MM.1S (cell line): ENCODE measurements around the gene VN1R5.

Source experiments
- DNase-seq: peaks from one replicate; pipeline ENCODE4 v3.0.0-alpha.2; 2015
- H2AFZ ChIP-seq: fragments of 300-600 bp; sonication (generic); 2 replicates; pipeline ENCODE4 v1.6.0; 2016; ENCODE audit warnings: antibody characterized with exemption, low read length
- H3F3A ChIP-seq: fragments of 300-600 bp; sonication (generic); 2 replicates; pipeline ENCODE4 v1.6.1; 2016; ENCODE audit warnings: mild to moderate bottlenecking, antibody characterized with exemption, low read length, moderate library complexity, mixed read lengths; ENCODE audit not compliant: insufficient read depth
- H3K27ac ChIP-seq: fragments of 300-600 bp; sonication (generic); 2 replicates; pipeline ENCODE4 v1.5.1; 2016; ENCODE audit warnings: mild to moderate bottlenecking, low read length
- H3K27me3 ChIP-seq: fragments of 300-600 bp; sonication (generic); replicated peaks from 2 replicates; pipeline ENCODE4 v1.6.0; 2016; ENCODE audit warnings: low read length; ENCODE audit not compliant: insufficient read depth
- H3K36me3 ChIP-seq: fragments of 300-600 bp; sonication (generic); replicated peaks from 2 replicates; pipeline ENCODE4 v1.6.1; 2016; ENCODE audit warnings: mild to moderate bottlenecking, low read length, mixed read lengths; ENCODE audit not compliant: insufficient read depth
- H3K4me1 ChIP-seq: fragments of 300-600 bp; sonication (generic); 2 replicates; pipeline ENCODE4 v1.6.1; 2016; ENCODE audit warnings: low read length, mixed read lengths
- H3K4me2 ChIP-seq: fragments of 300-600 bp; sonication (generic); 2 replicates; pipeline ENCODE4 v1.6.0; 2016; ENCODE audit warnings: low read depth, low read length
- H3K4me3 ChIP-seq: fragments of 300-600 bp; sonication (generic); 2 replicates; pipeline ENCODE4 v1.5.1; 2016; ENCODE audit warnings: low read length, mixed read lengths
- H3K79me2 ChIP-seq: fragments of 300-600 bp; sonication (generic); 2 replicates; pipeline ENCODE4 v1.6.1; 2016; ENCODE audit warnings: mixed run types, low read length, mixed read lengths
- H3K9ac ChIP-seq: fragments of 300-600 bp; sonication (generic); 2 replicates; pipeline ENCODE4 v1.6.1; 2016; ENCODE audit warnings: low read length, mixed read lengths
- H3K9me2 ChIP-seq: fragments of 300-600 bp; sonication (generic); replicated peaks from 2 replicates; pipeline ENCODE4 v1.6.1; 2016; ENCODE audit warnings: mild to moderate bottlenecking, low read length, mixed read lengths; ENCODE audit not compliant: insufficient read depth
- H3K9me3 ChIP-seq: fragments of 300-600 bp; sonication (generic); replicated peaks from 2 replicates; pipeline ENCODE4 v1.6.1; 2016; ENCODE audit warnings: mild to moderate bottlenecking, low read length, mixed read lengths; ENCODE audit not compliant: insufficient read depth
- H4K20me1 ChIP-seq: fragments of 300-600 bp; sonication (generic); 2 replicates; pipeline ENCODE4 v1.6.1; 2016; ENCODE audit warnings: mild to moderate bottlenecking, low read length, moderate library complexity, mixed read lengths; ENCODE audit not compliant: insufficient read depth
- CTCF ChIP-seq: fragments of 300-600 bp; sonication (generic); IDR thresholded peaks from 2 replicates; pipeline ENCODE4 v1.5.1; 2016; ENCODE audit warnings: antibody characterized with exemption, low read length, mixed read lengths
- EZH2 ChIP-seq: fragments of 300-600 bp; sonication (generic); optimal IDR thresholded peaks from 2 replicates; pipeline ENCODE3; 2017; ENCODE audit warnings: low read depth, mild to moderate bottlenecking, antibody characterized with exemption, low read length, mixed read lengths
- EZH2phosphoT487 ChIP-seq: fragments of 300-600 bp; sonication (generic); IDR thresholded peaks from 2 replicates; pipeline ENCODE4 v1.6.1; 2018; ENCODE audit warnings: antibody characterized with exemption, low read length

The VN1R5 gene

DNA sequence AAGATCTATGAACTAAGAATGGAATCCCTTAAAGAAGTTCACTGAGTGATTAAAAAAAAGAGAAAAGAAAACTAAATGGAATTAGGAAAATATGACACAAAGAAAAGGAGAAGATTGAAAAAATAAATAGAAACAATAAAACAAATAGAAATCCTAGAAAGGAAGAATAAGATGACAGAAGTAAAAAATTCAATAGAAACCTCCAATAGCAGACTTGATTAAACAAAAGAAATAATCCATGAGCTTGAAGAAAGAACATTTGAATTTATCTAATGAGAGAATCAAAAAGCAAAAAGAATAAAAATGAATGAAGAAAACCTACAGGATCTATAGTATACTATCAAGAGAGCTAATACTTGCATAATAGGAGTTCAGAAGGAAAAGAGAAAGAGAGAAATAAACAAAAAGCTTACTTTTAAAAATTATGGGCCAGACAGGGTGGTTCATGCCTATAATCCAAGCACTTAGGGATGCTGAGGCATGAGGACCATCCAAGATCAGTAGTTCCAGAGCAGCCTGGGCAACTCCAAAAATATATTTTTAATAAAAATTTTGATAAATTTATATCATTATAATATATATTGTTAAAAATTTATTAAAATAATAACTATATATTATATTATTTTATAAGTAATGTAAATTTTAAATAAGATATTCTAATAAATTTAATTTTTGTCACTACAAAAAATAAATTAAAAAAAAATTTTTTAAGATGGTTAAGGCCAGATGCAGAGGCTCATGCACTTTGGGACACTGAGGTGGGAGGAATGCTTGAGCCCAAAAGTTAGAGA lies 9.4 kb upstream of the VN1R5 start:
- TF ChIP-seq EZH2phosphoT487 (no peak), CTCF (no peak), EZH2 (no peak)
- H3K4me2 ChIP-seq, result no peak overlapping the region
- H3K9ac ChIP-seq, result no peak overlapping the region
- H3K79me2 ChIP-seq, result no peaks in the 10 kb centered on the region
- no peak for DNase-seq
- no peaks in the 10 kb centered on the region for H3F3A ChIP-seq
- H4K20me1 ChIP-seq, result no peaks in the 10 kb centered on the region
- H3K27ac ChIP-seq, result no peak overlapping the region
- H3K9me3 ChIP-seq, result no peaks in the 10 kb centered on the region
- H3K36me3 ChIP-seq, result no peaks in the 10 kb centered on the region
- no peak overlapping the region for H2AFZ ChIP-seq
- no peaks in the 10 kb centered on the region for H3K9me2 ChIP-seq
- no peak overlapping the region for H3K4me3 ChIP-seq
- no peaks in the 10 kb centered on the region for H3K4me1 ChIP-seq
- H3K27me3 ChIP-seq, result no peaks in the 10 kb centered on the region

DNA sequence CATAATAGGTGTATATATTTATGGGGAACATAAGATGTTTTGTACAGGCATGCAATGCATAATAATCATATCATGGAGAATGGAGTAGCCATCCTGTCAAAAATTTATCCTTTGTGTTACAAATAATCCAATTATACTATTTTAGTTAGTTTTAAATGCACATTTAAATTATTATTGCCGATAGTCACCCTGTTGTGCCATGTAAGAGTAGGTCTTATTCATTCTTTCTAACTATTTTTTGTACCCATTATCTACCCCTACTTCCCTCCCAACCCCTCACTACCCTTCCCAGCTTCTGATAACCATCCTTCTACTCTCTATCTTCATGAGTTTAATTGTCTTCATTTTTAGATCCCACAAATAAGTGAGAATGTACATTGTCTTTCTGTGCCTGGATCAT lies 8.3 kb upstream of the VN1R5 start:
- Histone ChIP-seq H3K79me2 (no peaks in the 10 kb centered on the region), H3K27ac (no peak overlapping the region), H3K4me1 (no peaks in the 10 kb centered on the region), H3K9me2 (no peaks in the 10 kb centered on the region), H3K9ac (no peak overlapping the region), H3K27me3 (no peaks in the 10 kb centered on the region), H4K20me1 (no peaks in the 10 kb centered on the region), H3K4me3 (no peak overlapping the region), H3K4me2 (no peak overlapping the region), H2AFZ (no peak overlapping the region), H3F3A (no peaks in the 10 kb centered on the region), H3K9me3 (no peaks in the 10 kb centered on the region), H3K36me3 (no peaks in the 10 kb centered on the region)
- DNase-seq, result no peak
- TF ChIP-seq EZH2, result no peak
- no peak for TF ChIP-seq EZH2phosphoT487
- no peak for TF ChIP-seq CTCF

GRCh38 chr1:247266053-247266452 lies 10.2 kb downstream of the VN1R5 start:
- Histone ChIP-seq H3K27ac (no peak overlapping the region), H3K27me3 (no peaks in the 10 kb centered on the region), H3K9me2 (no peaks in the 10 kb centered on the region), H3K9me3 (no peaks in the 10 kb centered on the region), H3K4me2 (no peak overlapping the region), H3K4me1 (no peaks in the 10 kb centered on the region), H3F3A (no peaks in the 10 kb centered on the region), H3K36me3 (no peaks in the 10 kb centered on the region), H2AFZ (no peak overlapping the region), H3K79me2 (no peaks in the 10 kb centered on the region), H3K4me3 (no peak overlapping the region), H3K9ac (no peak overlapping the region), H4K20me1 (no peaks in the 10 kb centered on the region)
- TF ChIP-seq EZH2phosphoT487, result no peak
- no peak for TF ChIP-seq EZH2
- no peak for TF ChIP-seq CTCF
- DNase-seq, result no peak
